NCI-H524 (cell line): ENCODE data around the gene RNF114.
"Not testable (repeated sequence)": the region's sequence is repeated elsewhere in the genome, so short reads cannot be mapped to it uniquely, and the experiment has no call there.

Experiments used
- DNase-seq, 2 experiments: peaks; one replicate each; lab custom pipeline; 2025; lab: John Stamatoyannopoulos, UW

RNF114 gene

DNA sequence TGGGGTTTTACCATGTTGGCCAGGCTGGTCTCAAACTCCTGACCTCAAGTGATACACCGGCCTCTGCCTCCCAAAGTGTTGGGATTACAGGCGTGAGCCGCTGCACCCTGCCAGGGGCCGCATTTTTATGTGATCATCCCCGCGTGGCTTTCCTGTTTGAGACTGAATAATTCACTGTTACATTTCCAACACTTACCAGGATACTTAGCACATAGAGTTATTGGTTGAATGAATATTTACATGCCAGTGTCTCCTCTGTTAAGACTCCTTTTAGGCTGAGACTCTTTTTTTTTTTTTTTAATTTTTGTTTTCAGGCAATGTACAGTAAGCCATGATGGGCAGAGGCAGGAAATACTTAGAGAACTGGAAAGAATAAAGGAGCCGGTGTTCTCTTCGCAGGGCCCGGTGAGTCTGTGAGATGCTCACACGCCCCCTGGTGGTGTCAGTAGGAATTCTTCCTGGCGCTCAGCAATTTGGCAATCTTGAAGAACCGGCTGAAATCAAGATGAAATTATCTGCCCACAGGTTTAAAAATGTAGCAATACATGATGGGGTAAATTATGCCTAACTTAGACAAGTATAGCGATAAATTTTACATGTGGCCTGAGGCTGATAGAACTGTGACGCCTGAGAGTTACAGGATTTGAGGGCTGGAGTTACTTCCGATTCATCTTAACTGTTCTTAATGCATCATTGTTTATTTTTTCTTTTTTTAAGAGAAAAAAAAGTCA, 7.6 kb upstream of the RNF114 start:
- DNase-seq = peak; percentile 31 to 69

DNA sequence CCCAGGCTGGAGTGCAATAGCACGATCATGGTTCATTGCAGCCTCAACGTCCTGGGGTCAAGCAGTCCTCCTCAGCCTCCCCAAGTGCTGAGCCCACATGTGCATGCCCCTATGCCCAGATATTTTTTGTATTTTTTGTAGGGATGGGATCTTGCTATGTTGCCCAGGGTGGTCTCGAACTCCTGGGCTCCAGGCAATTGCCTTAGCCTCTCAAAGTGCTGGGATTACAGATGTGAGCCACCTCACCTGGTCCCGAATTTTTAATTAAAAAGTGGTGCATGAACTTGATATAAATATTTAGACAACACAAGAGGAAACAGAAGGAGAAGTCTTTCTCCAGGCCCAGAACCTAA, 7.1 kb upstream of the RNF114 start:
- DNase-seq = no peak

DNA sequence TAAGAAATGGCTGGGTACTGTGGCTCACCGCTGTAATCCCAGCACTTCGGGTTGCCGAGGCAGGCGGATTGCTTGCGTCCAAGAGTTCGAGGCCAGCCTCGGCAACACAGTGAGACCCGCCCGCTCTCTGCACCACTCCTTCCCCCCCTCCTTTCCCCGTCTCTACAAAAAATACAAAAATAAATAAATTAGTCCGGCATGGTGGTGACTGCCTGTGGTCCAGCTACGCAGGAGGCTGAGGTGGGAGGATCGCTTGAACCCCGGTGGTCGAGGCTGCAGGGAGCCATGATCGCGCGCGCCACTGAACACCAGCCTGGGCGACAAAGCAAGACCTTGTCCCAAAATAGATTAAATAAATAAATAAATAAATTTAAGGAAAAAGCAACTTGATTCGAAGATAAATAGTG, 448 bp upstream of the RNF114 start:
- no peak for DNase-seq

DNA sequence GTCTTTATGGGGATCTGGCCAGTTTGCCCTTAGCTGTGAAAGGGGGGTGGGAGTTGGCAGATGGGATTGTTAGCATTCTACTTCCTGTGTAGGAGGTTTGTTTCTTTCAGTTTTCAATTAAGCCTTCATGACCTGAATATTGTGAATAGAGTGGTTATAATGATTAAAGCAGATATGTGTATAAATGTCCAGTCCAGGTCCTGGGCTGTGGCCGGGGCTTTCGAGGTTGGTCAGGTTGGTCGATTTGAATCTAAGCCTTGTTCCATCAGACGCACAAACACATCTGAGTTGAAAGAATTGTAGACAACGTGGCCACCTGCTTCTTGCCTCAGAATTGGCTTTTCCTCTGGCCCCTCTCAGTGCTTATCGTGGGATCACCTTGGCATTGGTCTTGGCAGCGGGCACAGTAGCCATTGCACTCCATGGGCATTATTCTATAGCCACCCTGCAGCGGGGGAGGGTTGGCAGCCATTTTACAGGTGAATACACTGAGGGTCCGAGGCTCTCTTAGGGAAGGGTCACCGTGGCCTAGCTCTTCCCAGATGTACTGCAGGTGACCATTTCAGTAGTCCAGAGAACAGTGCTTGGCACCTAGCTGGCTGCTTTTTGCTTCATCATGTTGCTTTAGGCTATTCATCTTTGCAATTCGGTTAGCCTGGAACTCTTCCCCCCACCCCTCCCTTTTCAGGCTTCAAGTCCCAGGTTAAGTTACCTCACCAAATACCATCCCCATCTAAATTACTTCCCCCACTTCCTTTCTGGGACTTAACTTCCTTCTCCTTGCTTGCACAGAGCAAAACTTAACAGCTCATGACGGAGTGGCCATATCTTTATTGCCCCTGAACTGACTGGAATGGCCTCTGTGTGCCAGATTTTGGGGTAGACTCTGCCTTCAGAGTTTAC, 1.1 kb downstream of the RNF114 start:
- DNase-seq = peak in 1 of 2 experiments; percentile 26

DNA sequence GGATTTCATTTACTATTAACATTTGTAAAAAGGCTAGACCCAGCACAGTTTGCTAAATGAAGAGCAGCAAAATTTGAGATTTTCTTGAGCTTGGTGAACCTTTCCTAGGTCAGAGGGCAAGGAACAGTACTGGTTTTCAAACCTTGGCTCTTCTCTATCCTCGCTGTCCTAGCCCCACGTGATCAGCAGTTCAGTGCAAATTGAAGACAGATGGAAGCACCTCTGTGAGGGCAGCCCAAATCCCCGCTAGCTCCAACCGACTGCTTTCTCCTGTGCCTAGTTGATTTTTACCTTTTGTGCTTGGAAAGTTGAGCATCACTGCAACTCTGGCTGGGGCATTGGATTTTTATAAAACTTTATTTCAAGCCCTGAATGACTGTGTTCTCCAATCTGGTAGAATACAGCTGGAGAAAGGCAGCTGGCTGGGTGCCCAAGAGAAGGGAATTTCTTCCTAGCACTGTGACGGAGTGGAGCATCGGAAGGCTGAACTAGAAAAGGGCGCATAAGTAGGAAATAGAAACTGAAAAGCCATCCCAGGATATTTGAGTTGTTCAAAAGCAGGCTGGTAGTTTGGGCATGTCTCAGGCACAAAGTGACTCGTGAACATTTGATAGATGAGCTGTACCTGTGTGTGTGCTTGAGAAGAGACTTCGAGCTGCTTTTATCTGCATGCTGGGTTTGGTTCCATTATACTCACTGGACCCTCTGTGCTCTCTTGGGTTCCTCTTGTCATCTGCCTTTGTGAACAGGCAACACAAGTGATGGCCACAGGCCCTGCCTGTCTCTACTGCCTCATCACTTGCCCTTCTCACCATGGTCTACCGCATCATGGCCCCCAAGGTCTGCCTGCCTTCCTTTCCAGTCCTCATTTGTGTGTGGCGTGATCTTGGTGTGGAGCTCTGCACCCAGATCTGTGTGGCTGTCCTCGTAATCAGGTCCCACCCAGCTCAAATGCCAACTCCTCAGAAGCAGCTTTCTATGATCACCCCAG, 2.3 kb downstream of the RNF114 start:
- DNase-seq = peak; percentile 42 to 71

DNA sequence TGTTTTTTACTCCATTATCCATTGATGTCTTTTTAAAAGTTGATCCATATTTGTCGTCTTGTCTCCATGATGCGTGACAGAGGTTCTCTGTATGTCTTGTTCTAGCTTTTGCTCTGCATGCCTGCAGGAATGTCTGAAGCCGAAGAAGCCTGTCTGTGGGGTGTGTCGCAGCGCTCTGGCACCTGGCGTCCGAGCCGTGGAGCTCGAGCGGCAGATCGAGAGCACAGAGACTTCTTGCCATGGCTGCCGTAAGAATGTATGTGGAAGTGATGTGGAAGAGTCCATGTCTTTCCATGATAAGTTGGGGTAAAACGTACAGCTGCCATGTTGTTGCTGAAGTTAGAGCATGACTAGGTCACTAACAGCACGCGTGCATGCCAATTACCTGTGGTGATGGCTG, 5.3 kb downstream of the RNF114 start:
- DNase-seq = no peak

DNA sequence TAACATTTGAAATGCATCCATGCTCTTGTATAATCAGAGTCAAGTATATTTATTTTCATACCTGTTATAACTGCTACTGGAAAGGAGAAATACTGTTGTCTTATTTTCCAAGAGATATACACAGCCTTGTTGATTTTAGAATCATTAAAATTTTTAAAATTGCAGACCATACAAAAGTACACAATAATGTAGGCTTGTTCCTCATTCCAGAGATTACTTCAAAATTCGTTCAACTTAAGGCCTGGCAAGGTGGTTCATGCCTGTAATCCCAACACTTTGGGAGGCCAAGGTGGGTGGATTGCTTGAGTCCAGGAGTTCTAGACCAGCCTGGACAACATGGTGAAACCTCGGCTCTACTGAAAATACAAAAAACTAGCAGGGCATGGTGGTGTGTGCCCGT, 6.1 kb downstream of the RNF114 start:
- DNase-seq = no peak

DNA sequence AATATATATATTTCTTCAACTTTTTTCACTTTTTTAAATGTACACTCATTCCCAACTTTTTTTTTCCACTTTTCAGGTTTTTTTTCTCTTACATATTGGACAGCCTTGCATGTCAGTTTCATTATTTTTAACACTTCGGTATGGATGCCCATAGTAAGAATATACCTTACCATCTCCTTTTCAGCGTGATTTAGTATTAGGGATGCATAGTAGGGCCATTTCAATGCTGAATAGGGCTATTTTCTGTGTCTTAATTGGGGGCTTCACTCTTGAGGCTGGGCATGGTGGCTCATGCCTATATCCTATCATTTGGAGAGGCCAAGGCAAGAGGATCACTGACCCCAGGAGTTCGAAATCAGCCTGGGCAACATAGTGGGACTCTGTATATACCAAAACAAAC, 6.7 kb downstream of the RNF114 start:
- DNase-seq = no peak

DNA sequence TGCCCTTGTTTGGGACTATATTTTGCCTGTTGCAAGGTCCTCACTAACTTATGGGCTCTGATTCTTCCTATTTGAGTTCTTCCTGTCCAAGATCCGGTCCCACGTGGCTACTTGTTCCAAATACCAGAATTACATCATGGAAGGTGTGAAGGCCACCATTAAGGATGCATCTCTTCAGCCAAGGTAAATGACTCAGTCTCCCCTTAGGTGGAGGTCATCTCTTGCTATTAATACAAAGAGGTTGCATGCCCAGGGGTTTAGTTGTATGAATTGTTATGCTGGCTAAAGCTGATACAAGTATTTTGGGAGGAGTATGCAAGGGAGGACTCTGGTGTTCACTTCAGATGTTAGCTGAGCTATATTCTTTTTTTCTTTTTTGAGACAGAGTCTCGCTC, 9.1 kb downstream of the RNF114 start:
- no peak for DNase-seq

DNA sequence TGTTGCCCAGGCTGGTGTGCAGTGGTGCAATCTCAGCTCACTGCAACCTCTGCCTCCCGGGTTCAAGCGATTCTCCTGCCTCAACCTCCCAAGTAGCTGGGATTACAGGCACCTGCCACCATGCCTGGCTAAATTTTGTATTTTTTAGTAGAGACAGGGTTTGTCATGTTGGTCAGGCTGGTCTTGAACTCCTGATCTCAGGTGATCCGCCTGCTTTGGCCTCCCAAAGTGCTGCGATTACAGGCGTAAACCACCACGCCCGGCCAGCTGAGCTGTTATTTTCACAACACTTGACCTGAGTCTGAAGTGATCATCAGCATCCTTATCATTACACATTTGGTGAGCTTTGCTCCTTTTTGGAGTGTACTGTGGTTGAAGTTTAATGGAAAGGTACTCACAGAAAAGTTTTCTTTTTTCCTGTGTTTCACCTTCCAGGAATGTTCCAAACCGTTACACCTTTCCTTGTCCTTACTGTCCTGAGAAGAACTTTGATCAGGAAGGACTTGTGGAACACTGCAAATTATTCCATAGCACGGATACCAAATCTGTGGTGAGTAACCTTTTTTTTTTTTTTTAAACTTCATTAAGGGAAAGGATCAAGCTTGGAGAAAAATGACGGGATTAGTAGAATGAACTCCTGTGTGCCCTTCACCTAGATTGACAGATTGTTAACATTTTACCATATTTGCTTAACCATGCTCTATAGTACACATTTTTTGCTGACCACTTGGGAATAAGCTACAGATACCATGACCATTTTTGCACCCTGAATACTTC, 9.7 kb downstream of the RNF114 start:
- no peak for DNase-seq

DNA sequence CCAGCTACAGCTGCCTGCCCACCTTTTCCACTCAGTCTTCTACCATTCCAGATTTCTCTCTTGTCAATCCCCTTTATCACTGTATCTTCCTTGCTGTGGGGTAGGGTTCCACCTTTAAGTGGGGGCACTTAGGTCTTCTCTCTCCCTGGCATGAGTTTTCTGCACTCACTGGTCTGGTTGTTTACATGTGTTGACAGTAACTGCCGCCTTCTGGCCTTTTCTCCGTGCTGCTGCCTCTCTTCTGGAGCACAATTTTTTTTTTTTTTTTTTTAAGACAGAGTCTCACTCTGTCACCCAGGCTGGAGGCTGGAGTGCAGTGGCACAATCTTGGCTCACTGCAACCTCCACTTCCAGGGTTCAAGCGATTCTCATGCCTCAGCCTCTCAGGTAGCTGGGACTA, 12.0 kb downstream of the RNF114 start:
- DNase-seq = no peak

DNA sequence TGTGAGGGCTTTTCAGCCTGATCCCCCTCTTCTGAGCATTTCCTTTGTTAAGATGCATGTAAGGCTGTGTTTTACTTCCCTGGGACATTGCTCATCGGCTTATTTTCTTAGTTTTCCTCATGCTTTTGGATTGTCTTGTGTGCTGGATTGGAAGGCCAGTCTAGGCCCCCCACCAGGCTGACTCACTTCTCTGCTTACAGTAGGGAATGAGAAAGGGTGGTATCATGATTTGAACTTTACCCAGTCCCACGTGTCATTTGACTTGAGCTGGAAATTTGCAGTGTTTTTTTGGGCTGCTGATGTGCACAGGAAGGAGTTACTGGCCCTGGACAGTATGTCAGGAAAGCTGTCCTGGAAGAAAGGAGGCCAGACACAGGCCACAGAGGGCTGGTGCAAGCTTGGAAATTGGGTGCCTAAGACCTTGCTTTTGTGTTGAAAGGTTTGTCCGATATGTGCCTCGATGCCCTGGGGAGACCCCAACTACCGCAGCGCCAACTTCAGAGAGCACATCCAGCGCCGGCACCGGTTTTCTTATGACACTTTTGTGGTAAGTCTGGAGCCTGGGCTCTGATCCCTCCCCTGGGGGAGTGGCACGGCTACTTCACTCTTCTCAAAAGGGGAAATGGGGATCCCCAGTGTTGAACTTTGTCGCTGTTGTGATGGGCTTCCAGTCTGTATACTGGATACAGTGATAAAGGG, 12.8 kb downstream of the RNF114 start:
- no peak for DNase-seq

DNA sequence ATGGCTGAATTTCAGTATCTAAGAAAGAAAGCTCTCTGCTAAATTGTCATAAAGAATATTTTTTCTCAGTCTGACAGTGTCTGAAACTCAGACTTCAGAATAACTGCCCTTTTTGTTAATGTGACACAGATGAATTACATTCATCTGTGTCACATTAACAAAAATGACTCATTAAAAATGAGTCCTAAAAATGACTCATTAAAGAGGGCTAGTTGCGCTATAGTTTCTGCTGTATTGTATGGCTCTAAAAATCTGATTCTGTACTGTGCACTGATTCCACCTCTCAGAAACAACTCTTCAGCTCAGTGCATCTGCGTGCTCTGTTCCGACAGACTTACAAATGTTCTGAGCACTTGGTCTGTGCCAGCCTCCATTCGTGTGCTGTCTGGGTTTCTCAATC, 15.0 kb downstream of the RNF114 start:
- no peak for DNase-seq

DNA sequence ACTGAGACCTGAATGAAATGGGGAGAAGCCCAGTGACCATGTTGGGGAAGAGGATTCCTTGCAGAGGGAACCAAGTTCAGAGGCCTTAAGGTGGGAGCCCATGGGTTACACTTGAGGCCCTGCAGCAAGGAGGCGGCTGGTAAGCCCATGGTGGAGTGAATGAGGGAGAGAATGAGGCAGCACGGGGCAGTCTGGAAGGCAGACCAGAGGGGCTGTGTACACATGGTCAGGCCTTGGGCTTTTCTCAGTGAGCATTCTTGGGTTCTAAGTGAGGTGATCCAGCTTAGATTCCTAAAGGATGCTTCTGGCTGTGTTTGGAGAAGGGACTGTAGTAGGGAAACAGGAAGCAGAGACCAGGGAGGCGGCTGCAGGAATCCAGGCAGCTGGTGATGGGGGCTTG, 19.0 kb downstream of the RNF114 start:
- no peak for DNase-seq

DNA sequence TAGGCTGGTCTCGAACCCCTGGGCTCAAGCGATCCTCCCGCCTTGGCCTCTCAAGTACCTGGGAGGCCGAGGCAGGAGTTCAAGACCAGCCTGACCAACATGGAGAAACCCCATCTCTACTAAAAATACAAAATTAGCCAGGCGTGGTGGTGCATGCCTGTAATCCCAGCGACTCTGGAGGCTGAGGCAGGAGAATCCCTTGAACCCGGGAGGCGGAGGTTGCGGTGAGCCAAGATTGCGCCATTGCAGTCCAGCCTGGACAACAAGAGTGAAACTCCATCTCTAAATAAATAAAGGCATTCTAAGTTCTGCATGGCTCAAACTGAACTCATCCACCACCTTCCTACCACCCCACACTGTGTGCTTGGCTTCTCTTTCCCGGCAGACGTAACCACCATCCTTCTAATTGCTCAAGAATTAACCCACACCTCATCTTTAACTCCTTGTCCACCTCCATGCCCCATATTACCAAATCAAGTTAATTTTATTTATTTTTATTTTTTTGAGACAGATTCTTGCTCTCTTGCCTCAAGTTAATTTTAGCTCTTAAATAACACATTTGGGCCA, 19.7 kb downstream of the RNF114 start:
- not testable (repeated sequence) for DNase-seq

DNA sequence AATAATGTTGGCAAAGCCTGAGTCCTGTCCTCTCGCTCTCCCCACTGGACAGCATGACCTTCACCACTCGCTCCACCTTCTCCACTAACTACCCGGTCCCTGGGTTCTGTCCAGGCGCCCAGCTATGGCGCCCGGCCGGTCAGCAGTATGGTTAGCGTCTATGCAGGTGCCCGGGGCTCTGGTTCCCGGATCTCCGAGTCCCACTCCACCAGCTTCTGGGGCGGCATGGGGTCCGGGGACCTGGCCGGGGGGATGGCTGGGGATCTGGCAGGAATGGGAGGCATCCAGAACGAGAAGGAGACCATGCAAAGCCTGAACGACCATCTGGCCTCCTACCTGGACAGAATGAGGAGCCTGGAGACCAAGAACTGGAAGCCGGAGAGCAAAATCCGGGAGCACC, 20.5 kb downstream of the RNF114 start:
- no peak for DNase-seq

DNA sequence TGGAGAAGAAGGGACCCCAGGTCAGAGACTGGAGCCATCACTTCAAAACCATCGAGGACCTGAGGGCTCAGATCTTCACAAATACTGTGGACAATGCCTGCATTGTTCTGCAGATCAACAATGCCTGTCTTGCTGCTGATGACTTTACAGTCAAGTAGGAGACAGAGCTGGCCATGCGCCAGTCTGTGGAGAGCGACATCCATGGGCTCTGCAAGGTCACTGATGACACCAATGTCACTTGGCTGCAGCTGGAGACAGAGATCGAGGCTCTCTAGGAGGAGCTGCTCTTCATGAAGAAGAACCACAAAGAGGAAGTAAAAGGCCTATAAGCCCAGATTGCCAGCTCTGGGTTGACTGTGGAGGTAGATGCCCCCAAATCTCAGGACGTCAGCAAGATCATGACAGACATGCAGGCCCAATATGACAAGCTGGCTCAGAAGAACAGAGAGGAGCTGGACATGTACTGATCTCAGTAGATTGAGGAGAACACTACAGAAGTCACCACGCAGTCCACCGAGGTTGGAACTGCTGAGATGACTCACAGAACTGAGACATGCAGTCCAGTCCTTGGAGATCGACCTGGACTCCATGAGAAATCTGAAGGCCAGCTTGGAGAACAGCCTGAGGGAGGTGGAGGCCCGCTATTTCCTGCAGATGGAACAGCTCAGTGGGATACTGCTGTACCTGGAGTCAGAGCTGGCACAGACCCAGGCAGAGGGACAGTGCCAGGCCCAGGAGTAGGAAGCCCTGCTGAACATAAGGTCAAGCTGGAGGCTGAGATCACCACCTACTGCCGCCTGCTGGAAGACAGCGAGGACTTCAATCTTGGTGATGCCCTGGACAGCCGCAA, 21.1 kb downstream of the RNF114 start:
- DNase-seq = not testable (repeated sequence)

DNA sequence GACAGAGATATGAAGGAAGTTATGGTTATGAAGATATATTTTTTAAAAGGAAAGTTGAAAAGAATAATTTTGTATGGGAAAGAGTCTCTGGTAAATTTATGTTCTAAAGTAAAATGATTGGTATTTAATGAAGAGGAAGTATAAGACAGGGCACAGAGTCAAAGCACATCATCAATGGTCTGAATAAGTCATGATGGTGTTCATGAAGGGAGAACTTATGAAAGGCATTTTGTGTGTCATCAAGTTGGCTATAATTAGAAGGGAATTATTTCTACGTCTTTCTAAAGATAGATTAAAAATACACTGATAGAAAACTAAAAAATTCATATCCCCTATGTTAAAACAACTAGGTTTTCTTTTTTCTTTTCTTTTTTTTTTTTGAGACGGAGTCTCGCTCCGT, 25.2 kb downstream of the RNF114 start:
- DNase-seq = no peak

DNA sequence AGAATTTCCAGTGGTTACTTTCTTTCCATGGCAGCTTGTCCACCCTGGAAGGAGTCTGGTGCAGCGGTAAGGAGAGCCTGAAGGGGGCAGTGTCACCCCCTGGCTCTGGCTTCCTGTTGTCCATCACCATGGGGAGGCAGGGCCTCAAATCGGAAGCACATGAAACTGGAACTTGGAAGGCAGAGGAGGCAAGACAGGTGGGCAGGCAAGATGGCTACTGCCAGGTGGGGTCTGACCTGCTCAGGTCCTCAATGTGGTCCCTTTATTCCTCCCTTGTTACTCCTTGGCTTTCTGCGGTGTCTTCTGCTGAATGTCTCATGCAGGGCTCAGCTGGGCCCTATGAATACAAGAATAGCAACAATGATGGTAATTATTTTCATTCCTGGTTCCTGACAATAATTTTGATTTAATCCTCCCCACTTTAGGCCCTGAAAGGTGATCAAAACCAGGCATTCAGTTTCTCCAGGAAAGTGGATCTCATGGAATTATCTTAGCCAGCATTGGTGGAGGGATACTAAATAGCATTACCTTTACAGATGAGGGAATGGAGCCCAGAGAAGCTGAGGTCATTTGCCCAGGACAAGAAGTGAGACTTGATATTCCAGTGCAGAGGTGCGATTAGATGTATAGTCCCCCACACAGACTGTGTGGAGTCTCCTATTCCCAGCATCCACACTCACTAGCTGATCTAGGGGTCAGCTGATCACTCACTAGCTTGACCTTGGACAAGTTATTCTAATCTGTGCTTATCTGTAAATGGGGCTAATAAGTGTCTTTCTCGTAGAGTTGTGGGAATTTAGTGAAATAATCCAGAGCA, 29.0 kb downstream of the RNF114 start:
- peak in 1 of 2 experiments; percentile 39 for DNase-seq
